Neural cell (in vitro differentiated cells): ENCODE data around the gene TFAM.

Source experiments
- POLR2AphosphoS5 ChIP-seq: IDR thresholded peaks from 2 replicates; pipeline ENCODE4 v1.6.1; 2012
- RAD21 ChIP-seq: fragments of 450-650 bp; conservative IDR thresholded peaks from 2 replicates; pipeline ENCODE4 v1.6.1; 2014; ENCODE audit warnings: antibody characterized with exemption, mild to moderate bottlenecking, moderate library complexity
- SMC3 ChIP-seq: fragments of 450-650 bp; conservative IDR thresholded peaks from 2 replicates; pipeline ENCODE4 v1.6.1; 2014; ENCODE audit warnings: antibody characterized with exemption, mild to moderate bottlenecking, moderate library complexity; ENCODE audit not compliant: poor library complexity
- TF ChIP-seq, protein P1 (sequence below): fragments of 450-650 bp; IDR thresholded peaks from 2 replicates; pipeline ENCODE4 v1.5.1; 2014; ENCODE audit warnings: antibody characterized with exemption, mild to moderate bottlenecking, moderate library complexity; ENCODE audit not compliant: poor library complexity, severe bottlenecking

GRCh38 chr10:58341947-58342346, 43.3 kb upstream of the TFAM start:
- TF ChIP-seq POLR2AphosphoS5 (no peak), SMC3 (no peak), RAD21 (no peak)
- TF ChIP-seq, protein P1, sequence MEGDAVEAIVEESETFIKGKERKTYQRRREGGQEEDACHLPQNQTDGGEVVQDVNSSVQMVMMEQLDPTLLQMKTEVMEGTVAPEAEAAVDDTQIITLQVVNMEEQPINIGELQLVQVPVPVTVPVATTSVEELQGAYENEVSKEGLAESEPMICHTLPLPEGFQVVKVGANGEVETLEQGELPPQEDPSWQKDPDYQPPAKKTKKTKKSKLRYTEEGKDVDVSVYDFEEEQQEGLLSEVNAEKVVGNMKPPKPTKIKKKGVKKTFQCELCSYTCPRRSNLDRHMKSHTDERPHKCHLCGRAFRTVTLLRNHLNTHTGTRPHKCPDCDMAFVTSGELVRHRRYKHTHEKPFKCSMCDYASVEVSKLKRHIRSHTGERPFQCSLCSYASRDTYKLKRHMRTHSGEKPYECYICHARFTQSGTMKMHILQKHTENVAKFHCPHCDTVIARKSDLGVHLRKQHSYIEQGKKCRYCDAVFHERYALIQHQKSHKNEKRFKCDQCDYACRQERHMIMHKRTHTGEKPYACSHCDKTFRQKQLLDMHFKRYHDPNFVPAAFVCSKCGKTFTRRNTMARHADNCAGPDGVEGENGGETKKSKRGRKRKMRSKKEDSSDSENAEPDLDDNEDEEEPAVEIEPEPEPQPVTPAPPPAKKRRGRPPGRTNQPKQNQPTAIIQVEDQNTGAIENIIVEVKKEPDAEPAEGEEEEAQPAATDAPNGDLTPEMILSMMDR = no peak
